Fibroblast of lung (primary cell): ENCODE data around the gene LCN10.

Experiments used
- EZH2 ChIP-seq: IDR thresholded peaks from 2 replicates; pipeline ENCODE4 v1.5.1; 2012; ENCODE audit warnings: low read length, control low read depth, mild to moderate bottlenecking; ENCODE audit errors: missing control alignments
- TF ChIP-seq, protein P1 (sequence below), 2 donors: IDR thresholded peaks in 1 of 2; conservative IDR thresholded peaks in 1 of 2; 1 replicate in 1 of 2; 2 replicates in 1 of 2; pipeline ENCODE4 v1.5.1; 2011 to 2012; ENCODE audit warnings: low read length in 2 of 2, control low read depth in 1 of 2, inconsistent platforms in 1 of 2, low read depth in 1 of 2, mild to moderate bottlenecking in 1 of 2

- TF ChIP-seq, protein P1, sequence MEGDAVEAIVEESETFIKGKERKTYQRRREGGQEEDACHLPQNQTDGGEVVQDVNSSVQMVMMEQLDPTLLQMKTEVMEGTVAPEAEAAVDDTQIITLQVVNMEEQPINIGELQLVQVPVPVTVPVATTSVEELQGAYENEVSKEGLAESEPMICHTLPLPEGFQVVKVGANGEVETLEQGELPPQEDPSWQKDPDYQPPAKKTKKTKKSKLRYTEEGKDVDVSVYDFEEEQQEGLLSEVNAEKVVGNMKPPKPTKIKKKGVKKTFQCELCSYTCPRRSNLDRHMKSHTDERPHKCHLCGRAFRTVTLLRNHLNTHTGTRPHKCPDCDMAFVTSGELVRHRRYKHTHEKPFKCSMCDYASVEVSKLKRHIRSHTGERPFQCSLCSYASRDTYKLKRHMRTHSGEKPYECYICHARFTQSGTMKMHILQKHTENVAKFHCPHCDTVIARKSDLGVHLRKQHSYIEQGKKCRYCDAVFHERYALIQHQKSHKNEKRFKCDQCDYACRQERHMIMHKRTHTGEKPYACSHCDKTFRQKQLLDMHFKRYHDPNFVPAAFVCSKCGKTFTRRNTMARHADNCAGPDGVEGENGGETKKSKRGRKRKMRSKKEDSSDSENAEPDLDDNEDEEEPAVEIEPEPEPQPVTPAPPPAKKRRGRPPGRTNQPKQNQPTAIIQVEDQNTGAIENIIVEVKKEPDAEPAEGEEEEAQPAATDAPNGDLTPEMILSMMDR (conservative IDR thresholded peaks at IDR 0.05 in 1 of 2, IDR thresholded peaks at IDR 0.05 in 1 of 2; ENCODE audit: low read depth in 1 of 2, low read length in 2 of 2), result no peak
- no peak for TF ChIP-seq EZH2
Measured at GRCh38 chr9:136723362-136723976, 19.3 kb downstream of the LCN10 start.
